Activated T-cell treated with anti-CD3 and anti-CD28 coated beads, Interleukin-2, amount 50 U/mL, for 48 hours (primary cell): ENCODE data around the gene VPS13D.
A peak's percentile ranks its signal among the peaks of the same experiment; 100 is the strongest.

Source experiments
- DNase-seq, 2 experiments: peaks; one replicate each; pipeline ENCODE4 v3.0.0-alpha.2; 2020

Gene VPS13D

DNA sequence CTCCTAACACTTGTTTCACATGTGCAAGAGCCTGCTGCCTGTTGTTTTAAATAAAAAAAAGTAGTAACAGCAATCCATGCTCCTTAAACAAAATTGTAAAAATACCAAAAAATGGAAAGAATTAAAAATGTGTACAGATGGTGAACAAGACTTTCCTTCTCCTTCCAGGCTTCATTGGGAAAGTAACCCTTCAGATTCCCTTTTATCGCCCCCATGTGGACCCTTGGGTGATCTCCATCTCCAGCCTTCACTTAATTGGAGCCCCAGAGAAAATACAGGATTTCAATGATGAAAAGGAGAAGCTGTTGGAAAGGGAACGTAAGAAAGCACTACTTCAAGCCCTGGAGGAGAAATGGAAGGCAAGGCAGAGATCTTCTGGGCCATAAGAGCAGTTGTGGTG lies 14.2 kb downstream of the VPS13D start:
- peak; percentile 24 to 28 for DNase-seq

DNA sequence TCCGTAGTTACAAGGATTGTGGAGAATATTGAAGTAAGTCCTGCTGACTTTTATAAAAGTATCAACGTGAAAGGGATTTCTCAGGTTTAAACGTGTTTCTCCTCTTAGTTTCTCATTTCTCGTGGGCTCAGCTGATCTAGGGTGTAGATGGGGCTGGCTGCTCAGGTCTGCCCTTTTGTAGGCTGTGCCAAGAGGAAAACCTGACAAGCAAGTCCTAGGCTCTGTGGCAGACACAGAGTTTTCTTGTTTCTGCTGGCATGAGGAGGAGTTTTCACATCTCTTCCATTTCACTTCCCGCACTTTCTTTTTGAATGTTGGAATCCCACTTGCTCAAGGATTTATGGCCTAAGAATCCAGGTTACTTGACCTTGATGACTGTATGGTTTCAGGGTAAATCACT lies 14.8 kb downstream of the VPS13D start:
- no peak for DNase-seq

DNA sequence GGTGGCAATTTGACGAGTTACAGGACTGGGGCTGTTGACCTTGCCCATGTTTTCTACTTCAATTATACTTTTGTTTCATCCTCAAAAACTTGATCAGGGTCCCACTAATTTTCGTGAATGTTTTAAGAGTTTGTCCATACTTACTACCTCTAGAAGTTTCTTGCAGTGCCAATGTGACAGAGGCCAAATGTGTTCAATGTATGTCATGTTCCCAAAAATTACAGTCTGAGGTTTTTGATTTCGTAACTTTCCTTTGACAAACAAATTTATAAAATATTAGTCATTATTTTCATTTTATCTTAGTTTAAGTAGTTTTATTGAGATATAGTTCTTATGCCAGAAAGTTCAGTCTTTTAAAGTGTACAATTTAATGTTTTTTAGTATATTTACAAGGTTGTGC lies 15.3 kb downstream of the VPS13D start:
- DNase-seq: no peak

DNA sequence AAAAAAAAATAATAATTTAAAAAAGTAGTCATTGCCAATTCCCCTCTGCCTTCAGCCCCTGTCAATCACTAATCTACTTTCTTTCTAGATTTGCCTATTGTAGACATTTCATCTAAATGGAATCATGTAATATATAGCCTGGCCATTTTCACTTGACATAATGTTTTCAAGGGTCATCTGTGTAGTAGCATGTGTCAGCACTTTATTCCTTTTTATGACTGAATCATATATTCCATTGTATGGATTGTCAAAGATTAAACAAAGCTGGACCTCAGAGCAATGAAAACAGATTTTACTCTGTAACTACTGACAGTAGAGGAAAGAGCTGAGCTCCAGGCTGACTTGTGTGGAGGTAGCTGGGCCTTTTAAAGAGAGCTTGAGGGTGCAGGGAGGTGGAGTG lies 15.9 kb downstream of the VPS13D start:
- no peak for DNase-seq

GRCh38 chr1:12246584-12246983 lies 16.8 kb downstream of the VPS13D start:
- no peak for DNase-seq

DNA sequence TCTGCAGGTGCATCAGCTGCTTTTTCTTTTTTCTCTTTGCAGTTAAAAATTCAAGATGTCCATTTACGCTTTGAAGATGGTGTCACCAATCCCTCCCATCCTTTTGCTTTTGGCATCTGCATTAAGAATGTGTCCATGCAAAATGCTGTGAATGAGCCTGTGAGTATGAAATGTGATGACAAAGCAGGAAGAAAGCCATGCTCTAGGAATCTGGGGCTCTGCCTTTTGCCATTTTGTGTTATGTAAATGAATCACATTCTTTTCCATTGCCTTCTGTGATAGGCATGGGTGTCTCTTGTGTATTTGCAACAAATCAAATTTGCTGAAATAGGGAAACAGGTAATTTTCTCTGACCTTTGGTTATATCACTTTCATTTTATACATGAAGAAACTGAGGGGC lies 19.4 kb downstream of the VPS13D start:
- DNase-seq: no peak

GRCh38 chr1:12249748-12250147 lies 19.9 kb downstream of the VPS13D start:
- no peak for DNase-seq

DNA sequence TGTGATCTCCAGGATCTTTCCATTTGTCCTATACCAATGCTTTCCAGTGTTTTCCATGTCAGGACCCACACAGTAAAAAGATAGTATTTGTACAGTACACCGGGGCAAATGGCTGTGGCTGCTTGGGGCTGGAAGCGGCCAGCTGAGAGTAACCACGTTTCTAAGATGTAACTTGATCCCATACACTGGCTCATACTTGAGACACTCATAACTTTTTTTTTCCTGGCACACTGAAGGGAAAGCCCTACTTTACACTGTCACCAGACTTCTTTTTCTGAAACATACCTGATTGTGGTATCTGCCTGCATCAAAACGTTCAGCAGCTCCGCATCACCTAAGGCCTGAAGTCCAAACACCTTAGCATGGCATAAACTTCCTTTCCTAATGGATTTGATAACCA lies 21.6 kb downstream of the VPS13D start:
- DNase-seq: no peak

DNA sequence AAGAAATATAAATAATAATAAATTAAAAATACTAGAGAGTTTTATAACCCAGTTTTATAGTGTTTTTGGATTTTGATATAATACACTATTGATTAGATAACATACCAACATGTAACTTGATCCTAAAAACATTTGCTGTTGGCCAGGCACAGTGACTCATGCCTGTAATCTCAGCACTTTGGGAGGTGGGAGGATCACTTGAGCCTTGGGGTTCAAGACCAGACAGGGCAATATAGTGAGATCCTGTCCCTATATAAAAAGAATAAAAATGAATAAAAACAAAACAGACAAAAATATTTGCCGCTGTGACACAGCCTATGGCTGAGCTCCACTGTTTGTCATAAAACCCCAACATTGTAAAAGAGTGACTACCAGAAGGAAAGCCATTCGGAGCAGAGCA lies 26.1 kb downstream of the VPS13D start:
- no peak for DNase-seq

DNA sequence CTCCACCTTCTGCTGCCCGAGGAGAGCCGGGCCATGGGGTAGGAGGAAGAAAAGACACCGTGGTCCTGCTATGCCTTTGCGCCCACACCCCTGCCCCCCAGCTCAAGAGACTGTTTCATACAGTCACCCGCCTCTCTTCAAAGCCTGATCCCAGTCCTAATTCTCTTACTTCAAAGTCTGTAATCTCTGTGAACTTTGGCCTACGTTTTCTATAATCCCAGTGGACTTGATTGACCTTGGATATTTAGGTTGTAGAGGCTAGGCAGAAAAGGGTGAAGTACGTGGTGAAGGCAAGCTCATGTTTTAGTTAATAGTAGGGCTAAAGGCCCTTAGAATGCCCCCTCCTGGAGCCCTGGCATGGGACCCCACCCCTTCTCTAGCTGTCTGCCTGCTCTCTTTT lies 28.4 kb downstream of the VPS13D start:
- no peak for DNase-seq

- DNase-seq: no peak
These were observed 39.5 kb downstream of the VPS13D start for GRCh38 chr1:12269351-12269750.

- DNase-seq: no peak
These were observed 41.2 kb downstream of the VPS13D start for GRCh38 chr1:12271033-12271432.

GRCh38 chr1:12272770-12273169 lies 42.9 kb downstream of the VPS13D start:
- no peak for DNase-seq

GRCh38 chr1:12275370-12275769 lies 45.5 kb downstream of the VPS13D start:
- DNase-seq: peak; percentile 59

DNA sequence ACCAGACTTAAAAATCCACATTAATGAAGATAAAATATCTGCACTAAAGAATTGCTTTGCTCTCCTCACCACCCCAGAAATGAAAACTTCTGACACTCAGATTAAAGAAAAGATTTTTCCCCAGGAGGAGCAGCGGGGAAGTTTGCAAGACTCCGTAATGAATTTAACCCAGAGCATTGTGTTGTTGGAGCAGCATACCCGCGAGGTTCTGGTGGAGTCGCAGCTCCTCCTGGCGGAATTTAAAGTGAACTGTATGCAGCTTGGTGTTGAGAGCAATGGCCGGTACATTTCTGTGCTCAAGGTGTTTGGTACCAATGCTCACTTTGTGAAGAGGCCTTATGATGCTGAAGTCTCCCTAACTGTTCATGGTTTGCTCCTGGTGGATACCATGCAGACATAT lies 46.4 kb downstream of the VPS13D start:
- DNase-seq: no peak

- DNase-seq: no peak
These were observed 49.2 kb downstream of the VPS13D start for GRCh38 chr1:12279003-12279402.

GRCh38 chr1:12279728-12280464 lies 50.1 kb downstream of the VPS13D start:
- no peak for DNase-seq

DNA sequence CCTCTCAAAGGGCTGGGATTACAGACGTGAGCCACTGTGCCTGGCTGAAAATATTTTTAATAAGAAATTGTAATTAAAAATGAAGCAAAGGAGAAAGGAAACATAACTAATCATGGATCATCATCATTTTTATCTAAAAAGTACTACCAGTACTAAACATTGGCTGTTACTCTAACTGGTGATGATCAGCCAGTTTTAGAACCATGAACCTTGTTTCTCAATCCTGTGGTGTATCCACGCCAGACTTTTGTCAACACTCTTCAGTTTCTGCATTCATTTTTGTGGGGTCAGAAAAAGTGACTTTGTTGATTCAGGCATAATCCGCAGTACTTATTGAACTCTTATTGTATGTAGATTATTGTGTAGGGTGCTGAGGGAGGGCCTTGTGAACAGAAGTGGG lies 52.3 kb downstream of the VPS13D start:
- DNase-seq: no peak

DNA sequence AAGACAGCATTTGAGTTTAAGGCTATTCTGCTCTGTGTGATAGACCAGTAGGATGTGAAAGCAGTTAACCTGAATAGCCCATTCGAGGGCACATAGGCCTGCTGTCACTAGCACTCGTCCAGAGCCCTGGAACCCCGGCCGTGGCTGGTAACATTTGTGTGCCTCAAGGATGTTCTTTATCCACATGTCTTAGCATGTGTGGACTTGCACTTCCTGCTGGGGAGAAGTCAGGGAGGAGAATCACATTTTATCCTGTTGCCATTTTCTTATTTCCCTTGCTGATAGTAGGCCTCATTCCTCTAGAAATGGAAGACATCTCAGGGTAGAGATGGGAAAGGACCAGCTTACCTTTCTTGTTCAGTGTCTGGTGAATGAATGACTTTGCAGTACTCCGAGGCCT lies 54.7 kb downstream of the VPS13D start:
- no peak for DNase-seq

DNA sequence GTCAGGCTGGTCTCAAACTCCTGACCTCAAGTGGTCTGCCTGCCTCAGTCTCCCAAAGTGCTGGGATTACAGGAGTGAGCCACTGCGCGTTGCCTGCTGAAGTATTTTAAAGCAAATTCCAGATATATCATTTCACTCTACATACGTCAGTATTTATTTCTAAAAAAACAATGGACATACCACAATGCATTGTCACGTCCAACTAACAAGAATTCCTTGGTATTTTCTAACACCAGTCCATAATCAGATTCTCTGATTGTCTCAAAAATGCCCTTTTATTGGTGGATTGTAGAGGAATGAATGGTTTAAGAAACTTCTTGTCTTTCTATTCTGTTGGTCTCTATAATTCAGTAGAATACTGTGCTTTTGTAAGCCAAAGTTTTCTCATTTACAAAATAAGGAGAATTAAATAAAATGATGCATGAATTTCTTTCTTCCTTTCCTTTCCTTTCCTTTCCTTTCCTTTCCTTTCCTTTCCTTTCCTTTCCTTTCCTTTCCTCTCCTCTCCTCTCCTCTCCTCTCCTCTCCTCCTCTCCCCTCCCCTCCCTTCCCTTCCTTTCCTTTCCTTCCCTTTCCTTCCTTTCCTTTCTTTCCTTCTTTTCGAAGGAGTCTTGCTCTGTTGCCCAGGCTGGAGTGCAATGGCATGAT lies 55.8 kb downstream of the VPS13D start:
- DNase-seq: no peak

- DNase-seq: no peak
These were observed 58.0 kb downstream of the VPS13D start for GRCh38 chr1:12287869-12288268.

DNA sequence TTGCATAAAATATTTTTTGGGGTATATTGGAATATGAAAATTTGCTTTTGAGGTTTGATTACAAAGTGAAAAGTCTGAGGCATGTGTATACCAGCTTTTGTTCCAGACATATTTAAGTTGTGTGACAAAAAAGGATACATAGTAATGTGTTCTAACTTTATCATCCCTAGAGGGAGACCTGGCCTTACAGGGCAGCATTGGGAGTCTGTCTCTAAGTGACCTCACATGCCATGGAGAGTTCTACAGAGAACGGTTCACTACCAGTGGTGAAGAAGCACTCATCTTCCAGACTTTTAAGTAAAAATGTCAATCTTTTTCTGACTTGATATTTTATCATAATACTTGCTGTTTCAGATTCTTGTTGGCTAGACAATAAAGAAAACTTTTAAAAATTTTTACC lies 61.0 kb downstream of the VPS13D start:
- no peak for DNase-seq

DNA sequence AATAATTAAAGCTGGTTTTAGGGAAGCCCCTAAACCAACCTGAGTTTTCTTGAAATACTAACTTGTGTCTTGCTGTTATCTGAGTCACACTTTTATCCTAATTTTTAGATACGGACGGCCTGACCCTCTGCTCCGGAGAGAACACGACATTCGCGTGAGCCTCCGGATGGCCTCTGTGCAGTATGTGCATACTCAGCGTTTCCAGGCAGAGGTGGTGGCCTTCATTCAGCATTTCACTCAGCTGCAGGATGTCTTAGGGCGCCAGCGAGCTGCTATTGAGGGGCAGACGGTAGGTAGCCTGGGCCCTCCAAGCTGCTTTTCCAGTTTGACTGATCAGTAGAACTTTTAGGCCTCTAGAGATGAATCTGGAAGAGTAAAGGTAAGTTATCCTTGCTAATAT lies 63.6 kb downstream of the VPS13D start:
- no peak for DNase-seq

DNA sequence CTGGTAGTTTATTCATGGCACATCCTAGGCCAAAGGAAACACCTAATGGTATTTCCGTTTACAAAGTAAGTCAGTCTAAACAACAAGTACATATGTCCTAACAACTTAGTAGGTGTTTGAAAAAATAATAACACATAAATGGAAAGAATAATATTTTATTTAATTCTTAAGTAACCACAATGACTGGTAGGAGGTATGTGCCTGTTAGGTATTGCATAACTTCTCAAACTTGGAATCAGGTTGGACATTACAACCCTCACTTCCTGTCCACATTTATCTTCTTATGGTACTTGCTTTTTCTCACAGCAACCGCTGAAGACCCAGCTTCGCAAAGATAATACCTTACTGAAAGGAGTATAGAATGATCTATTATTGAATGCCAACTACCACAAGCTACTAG lies 64.2 kb downstream of the VPS13D start:
- no peak for DNase-seq

DNA sequence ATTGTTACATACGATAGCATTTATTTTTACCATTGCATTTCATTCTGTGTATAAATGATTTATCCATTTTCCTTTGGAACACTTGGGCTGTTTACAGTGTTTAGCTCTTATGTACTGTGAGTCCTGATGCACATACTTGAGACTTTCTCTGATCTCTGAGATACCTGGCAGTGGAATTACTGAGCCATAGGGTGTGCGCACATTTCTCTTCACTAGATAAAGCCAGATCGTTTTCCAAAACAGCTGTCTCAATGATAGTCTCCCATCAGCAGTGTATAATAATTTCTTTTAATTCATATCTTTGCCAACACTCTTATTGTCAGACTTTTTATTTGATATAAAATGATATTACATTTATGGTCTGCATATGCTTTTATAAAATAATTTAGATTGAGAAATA lies 66.2 kb downstream of the VPS13D start:
- DNase-seq: no peak
